GM12878 (cell line): ENCODE data around the gene ADRA2B. TPM values are rescaled to one million over a fixed set of nuclear protein-coding genes. Genes with fewer than 3 reads are reported as not detected.

ENCODE experiments used
- ATAC-seq: fragments of 200-7000 bp; cut with Tn5 transposase; 3 replicates; pipeline ENCODE4 v1.9.1; 2020; ENCODE audit warnings: mild to moderate bottlenecking, moderate library complexity
- BruUV-seq: library from RNA; stranded (reverse); fragments of 400-500 nt; replicated peaks from 2 replicates; lab custom pipeline; 2021; lab: Mats Ljungman, UMichigan
- CTCF ChIA-PET: fragments of 300-600 bp; sonication (Branson Sonifier 250); formaldehyde crosslinking; extraction: SDS; loops from one replicate; lab custom pipeline; 2021; ENCODE audit warnings: inconsistent platforms; lab: Yijun Ruan, JAX
- POLR2A ChIA-PET: fragments of 350-600 bp; formaldehyde crosslinking; extraction: SDS; loops from one replicate; lab custom pipeline; 2021; ENCODE audit warnings: inconsistent platforms; lab: Charles Lee
- RAD21 ChIA-PET: fragments of 300-600 bp; sonication (Branson Sonifier 250); formaldehyde crosslinking; loops from one replicate; lab custom pipeline; 2023; ENCODE audit warnings: antibody characterized with exemption; ENCODE audit not compliant: unreplicated experiment; lab: Charles Lee
- SMC1A ChIA-PET: fragments of 300-600 bp; sonication (Branson Sonifier 250); formaldehyde crosslinking; loops from one replicate; lab custom pipeline; 2023; ENCODE audit not compliant: unreplicated experiment, uncharacterized antibody; lab: Charles Lee
- DNase-seq: peaks from one replicate; pipeline ENCODE4 v3.0.0-alpha.2; 2011; ENCODE audit warnings: low read depth, low spot score
- FAIRE-seq: peaks from 3 replicates; lab custom pipeline; 2011; peaks lifted over from hg19 to GRCh38; lab: Jason Lieb, UNC
- H2AFZ ChIP-seq: 2 replicates; pipeline ENCODE4 v1.6.0; 2011; ENCODE audit warnings: low read depth, low read length, control low read depth; ENCODE audit not compliant: control insufficient read depth
- H3K27ac ChIP-seq: 2 replicates; pipeline ENCODE4 v1.5.1; 2011; ENCODE audit warnings: control low read depth; ENCODE audit not compliant: control insufficient read depth, insufficient read depth
- H3K27me3 ChIP-seq, 2 experiments: replicated peaks in 1 of 2; 2 replicates each; pipeline versions ENCODE4 v1.6.0 to v1.6.1; 2011; ENCODE audit warnings: low read length in 1 of 2; ENCODE audit not compliant: control insufficient read depth in 2 of 2, insufficient read depth in 2 of 2
- H3K36me3 ChIP-seq, 2 experiments: 2 replicates each; pipeline ENCODE4 v1.5.1; 2011; ENCODE audit warnings: low read length in 1 of 2; ENCODE audit not compliant: control insufficient read depth in 2 of 2, insufficient read depth in 2 of 2
- H3K4me1 ChIP-seq: 2 replicates; pipeline ENCODE4 v1.6.1; 2011; ENCODE audit warnings: mild to moderate bottlenecking, low read length, moderate library complexity, mixed read lengths; ENCODE audit not compliant: control insufficient read depth, insufficient read depth
- H3K4me2 ChIP-seq: 2 replicates; pipeline ENCODE4 v1.6.0; 2011; ENCODE audit warnings: control low read depth; ENCODE audit not compliant: control insufficient read depth, insufficient read depth
- H3K4me3 ChIP-seq: fragments of 200-600 bp; sonication (generic); 2 replicates; pipeline ENCODE4 v1.5.1; 2016
- H3K79me2 ChIP-seq: 2 replicates; pipeline ENCODE4 v1.6.0; 2011; ENCODE audit warnings: low read length; ENCODE audit not compliant: control insufficient read depth, insufficient read depth
- H3K9ac ChIP-seq: 2 replicates; pipeline ENCODE4 v1.8.0; 2011; ENCODE audit warnings: low read length, control low read depth, mixed read lengths; ENCODE audit not compliant: control insufficient read depth, insufficient read depth
- H3K9me3 ChIP-seq: replicated peaks from 3 replicates; pipeline ENCODE4 v1.5.1; 2011; ENCODE audit warnings: mild to moderate bottlenecking, low read length; ENCODE audit not compliant: control insufficient read depth, insufficient read depth
- H4K20me1 ChIP-seq: 2 replicates; pipeline ENCODE4 v1.6.0; 2011; ENCODE audit not compliant: control insufficient read depth, insufficient read depth
- CHD4 ChIP-seq: fragments of 200-600 bp; sonication (generic); IDR thresholded peaks from 2 replicates; pipeline ENCODE4 v1.6.1; 2016; ENCODE audit warnings: mild to moderate bottlenecking
- EED ChIP-seq: sonication (generic); IDR thresholded peaks from 2 replicates; pipeline ENCODE4 v1.6.1; 2016; ENCODE audit warnings: antibody characterized with exemption, low read depth
- ESRRA ChIP-seq: IDR thresholded peaks from 2 replicates; pipeline ENCODE4 v1.6.1; 2012; ENCODE audit warnings: mild to moderate bottlenecking, low read length, improper control_type of control experiment
- MXI1 ChIP-seq: fragments of 150-350 bp; IDR thresholded peaks from 2 replicates; pipeline ENCODE4 v1.6.1; 2011; ENCODE audit warnings: low read depth, mild to moderate bottlenecking, inconsistent platforms, low read length, improper control_type of control experiment
- NBN ChIP-seq: fragments of 450-650 bp; IDR thresholded peaks from 2 replicates; pipeline ENCODE4 v1.6.1; 2016
- NRF1 ChIP-seq: conservative IDR thresholded peaks from 2 replicates; pipeline ENCODE4 v1.6.1; 2011; ENCODE audit warnings: mild to moderate bottlenecking, low read depth, low read length, improper control_type of control experiment
- RBBP5 ChIP-seq: fragments of 200-600 bp; sonication (generic); conservative IDR thresholded peaks from 2 replicates; pipeline ENCODE4 v1.6.1; 2016
- SMAD1 ChIP-seq: fragments of 450-650 bp; IDR thresholded peaks from 2 replicates; pipeline ENCODE4 v1.6.1; 2018; ENCODE audit warnings: mild to moderate bottlenecking, low read depth; ENCODE audit not compliant: partially characterized antibody
- YY1 ChIP-seq: IDR thresholded peaks from 2 replicates; pipeline ENCODE4 v1.6.1; 2011; ENCODE audit warnings: low read depth, mild to moderate bottlenecking, low read length
- WGBS: methylation state at CpG from one replicate; pipeline ENCODE4 v1.1.6; 2016; ENCODE audit warnings: low lambda C conversion rate; ENCODE audit not compliant: insufficient replicate concordance, insufficient coverage; ENCODE audit errors: missing lambda C conversion rate; 5-methylcytosine and 5-hydroxymethylcytosine counted together
- in situ Hi-C: fragments of 300-500 bp; cut with MboI; formaldehyde crosslinking; loops from 9 replicates; pipeline ENCODE4 v1.14.3; 2018; ENCODE audit warnings: mixed read lengths
- intact Hi-C: fragments of 100-400 bp; cut with micrococcal nuclease; formaldehyde crosslinking; loops from one replicate; pipeline ENCODE4 v1.14.2; 2022; ENCODE audit not compliant: unreplicated experiment
- polyA plus RNA-seq, 11 experiments: library from polyadenylated mRNA; depleted of rRNA in 4 of 11; unstranded in 6 of 11; stranded (reverse) in 5 of 11; fragments of >200 nt; fragmentation: Nextera tagmentation in 4 of 11; fragmentation: Illumina TruSeq in 1 of 11; extraction: Ambion mirVana in 4 of 11; extraction: Trizol in 1 of 11; gene quantifications; 1 replicate in 1 of 11; 2 replicates in 10 of 11; pipeline versions ENCODE4 v1.2.1 to v1.2.3, GENCODE V29; 2011 to 2016; ENCODE audit warnings: inconsistent platforms in 2 of 11, missing spikeins in 2 of 11, low read depth in 1 of 11
- total RNA-seq, 4 experiments: library from RNA; depleted of rRNA in 3 of 4; stranded (reverse); fragments of >200 nt in 3 of 4; fragmentation: Illumina TruSeq in 1 of 4; extraction: Trizol in 1 of 4; gene quantifications; 2 replicates each; pipeline versions ENCODE4 v1.2.1 to v1.2.3, GENCODE V29; 2013 to 2021
- TF ChIP-seq, protein P1 (sequence below): IDR thresholded peaks from 2 replicates; pipeline ENCODE4 v1.6.1; 2012; ENCODE audit warnings: low read depth, low read length, improper control_type of control experiment
- TF ChIP-seq, protein P2 (sequence below): IDR thresholded peaks from 2 replicates; pipeline ENCODE4 v1.6.1; 2012; ENCODE audit warnings: low read depth, low read length, improper control_type of control experiment
- TF ChIP-seq, protein P3 (sequence below): fragments of 450-650 bp; formaldehyde crosslinking; IDR thresholded peaks from 2 replicates; pipeline ENCODE4 v1.4.0; 2022; ENCODE audit warnings: mild to moderate bottlenecking, moderate library complexity
- TF ChIP-seq, protein P4 (sequence below): IDR thresholded peaks from 2 replicates; pipeline ENCODE4 v1.6.1; 2011; ENCODE audit warnings: borderline replicate concordance, low read depth, mild to moderate bottlenecking, moderate library complexity, mixed read lengths, low read length; ENCODE audit not compliant: insufficient read depth; ENCODE audit errors: extremely low read length

Gene ADRA2B
- total and polyA plus RNA-seq, 10 of the 15 experiments (the other 5 are each of a cell fraction or from before 2014, with no cell fraction given): 0.01 to 0.10 (median 0.04) TPM; not detected in 6

DNA sequence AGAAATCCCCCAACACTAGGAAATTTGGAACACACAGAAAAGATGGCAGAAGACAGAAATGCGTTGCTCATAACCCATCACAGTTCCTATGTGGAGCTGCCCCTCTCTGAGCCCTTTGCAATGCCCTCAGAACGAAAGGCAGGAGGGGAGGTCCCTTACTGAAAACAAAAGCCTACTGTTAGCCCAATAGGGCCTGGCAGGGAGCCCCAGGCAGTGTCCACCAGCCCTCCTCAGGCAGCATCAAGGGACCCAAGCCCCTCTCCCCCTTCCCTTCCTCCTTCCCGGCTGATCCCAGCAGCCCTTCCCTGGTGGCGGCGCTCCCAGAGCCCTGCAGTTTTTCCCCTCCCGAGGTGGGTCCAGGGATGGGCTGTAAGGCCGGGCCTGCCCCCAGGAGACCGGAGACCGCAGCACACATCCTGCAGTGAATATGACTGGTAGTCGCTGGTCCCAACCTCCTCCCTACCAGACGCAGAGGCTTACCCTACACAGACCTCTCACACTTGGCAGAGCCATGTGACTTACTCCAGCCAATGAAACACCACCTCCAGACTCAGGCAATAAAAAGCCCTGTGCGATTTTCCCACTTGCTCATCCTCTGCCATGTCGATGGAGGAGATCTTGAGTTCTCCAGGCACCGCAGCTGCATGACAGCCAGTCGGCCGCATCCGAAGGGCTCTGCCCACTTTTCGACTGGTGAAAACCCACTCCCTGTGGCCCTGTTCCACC is 48.3 kb upstream of the ADRA2B start (continued):
- TF ChIP-seq SMAD1: peak; percentile 75
- TF ChIP-seq, protein P1, sequence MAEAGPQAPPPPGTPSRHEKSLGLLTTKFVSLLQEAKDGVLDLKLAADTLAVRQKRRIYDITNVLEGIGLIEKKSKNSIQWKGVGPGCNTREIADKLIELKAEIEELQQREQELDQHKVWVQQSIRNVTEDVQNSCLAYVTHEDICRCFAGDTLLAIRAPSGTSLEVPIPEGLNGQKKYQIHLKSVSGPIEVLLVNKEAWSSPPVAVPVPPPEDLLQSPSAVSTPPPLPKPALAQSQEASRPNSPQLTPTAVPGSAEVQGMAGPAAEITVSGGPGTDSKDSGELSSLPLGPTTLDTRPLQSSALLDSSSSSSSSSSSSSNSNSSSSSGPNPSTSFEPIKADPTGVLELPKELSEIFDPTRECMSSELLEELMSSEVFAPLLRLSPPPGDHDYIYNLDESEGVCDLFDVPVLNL: no peak

DNA sequence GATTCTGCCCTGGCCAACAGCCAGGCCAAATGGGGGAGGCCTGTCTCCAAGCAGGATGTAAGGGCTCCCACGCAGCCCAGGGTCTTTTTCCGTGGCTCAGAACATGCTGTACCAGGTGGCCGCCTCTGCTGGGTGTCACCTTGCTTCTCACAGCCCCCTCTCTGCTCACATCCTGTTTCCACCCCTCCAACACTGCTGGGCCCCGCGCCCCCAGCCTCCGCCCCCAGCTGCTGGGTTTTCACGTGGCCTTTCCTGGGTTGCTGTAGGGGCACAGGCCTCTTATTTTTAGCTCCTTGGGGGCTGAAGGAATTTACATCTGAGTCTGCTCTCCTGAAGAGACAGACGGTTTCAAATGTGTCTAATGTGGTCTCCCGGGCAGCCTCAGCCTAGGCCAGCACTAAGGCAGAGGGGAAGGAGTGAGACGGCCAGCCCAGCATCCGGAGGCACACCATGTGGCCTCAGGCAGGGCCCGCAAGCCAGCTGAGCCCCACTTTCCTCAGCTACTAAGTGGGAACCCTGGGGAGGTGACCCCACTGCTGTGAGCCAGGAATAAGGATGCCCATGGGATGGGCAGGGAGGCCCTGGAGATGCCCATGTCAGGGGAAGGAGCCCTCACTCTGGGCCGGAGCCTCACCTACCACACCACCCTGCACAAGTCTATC is 47.5 kb upstream of the ADRA2B start:
- ChIA-PET RAD21 (interaction anchor here (1.0 to 5.4 kb wide), 11 partner anchors 8 to 103 kb away, joined by 3 to 59 read pairs (median 6); partner anchors contain the start of genes ASTL and CIAO1), CTCF (interaction anchor here (1.5 to 5.5 kb wide), 4 partner anchors 11 to 25 kb away, joined by 4 to 68 read pairs (median 24); partner anchors contain the start of genes ASTL and DUSP2), POLR2A (interaction anchor here (0.6 to 6.3 kb wide), 9 partner anchors 8 to 604 kb away, joined by 3 to 80 read pairs (median 5); partner anchors contain the start of genes ASTL, DUSP2, NCAPH and STARD7), SMC1A (interaction anchor here (0.8 to 4.1 kb wide), 8 partner anchors 8 to 27 kb away, joined by 3 to 52 read pairs (median 7); partner anchors contain the start of gene ASTL)
- Histone ChIP-seq H3K9me3 (peaks cover 3% of the 10 kb centered on the region; the same call in 2 of the 3 replicates), H3K27me3 (no peaks in the 10 kb centered on the region), H3K36me3 (no peaks in the 10 kb centered on the region), H3K4me2 (peak overlapping the region; percentile 93), H3K27ac (peak overlapping the region; percentile 100), H2AFZ (no peak overlapping the region; the same call in 1 of the 2 replicates), H4K20me1 (no peaks in the 10 kb centered on the region), H3K79me2 (no peaks in the 10 kb centered on the region; the same call in none of the 2 replicates), H3K4me3 (peak overlapping the region; percentile 65), H3K4me1 (peaks cover 58% of the 10 kb centered on the region), H3K9ac (peak overlapping the region; percentile 89)
- peak; percentile 75 for ATAC-seq
- peak; percentile 87 for DNase-seq
- in situ Hi-C loops (no loop called here), intact Hi-C loops (loop anchor here (1.0 kb wide), 1 partner anchor 18 kb away; no protein-coding TSS in a partner anchor)
- BruUV-seq: TSS peak; percentile 89
- FAIRE-seq: no peak
- 1% methylated on average over 13 of the region's 13 CpGs for WGBS
- TF ChIP-seq EED (peak; percentile 96), MXI1 (peak; percentile 63; the same call in 1 of the 2 replicates), ESRRA (no peak), SMAD1 (peak; percentile 86), CHD4 (no peak), RBBP5 (no peak), NBN (peak; percentile 95), YY1 (peak; percentile 41; the same call in 1 of the 2 replicates), NRF1 (no peak)
- TF ChIP-seq, protein P2, sequence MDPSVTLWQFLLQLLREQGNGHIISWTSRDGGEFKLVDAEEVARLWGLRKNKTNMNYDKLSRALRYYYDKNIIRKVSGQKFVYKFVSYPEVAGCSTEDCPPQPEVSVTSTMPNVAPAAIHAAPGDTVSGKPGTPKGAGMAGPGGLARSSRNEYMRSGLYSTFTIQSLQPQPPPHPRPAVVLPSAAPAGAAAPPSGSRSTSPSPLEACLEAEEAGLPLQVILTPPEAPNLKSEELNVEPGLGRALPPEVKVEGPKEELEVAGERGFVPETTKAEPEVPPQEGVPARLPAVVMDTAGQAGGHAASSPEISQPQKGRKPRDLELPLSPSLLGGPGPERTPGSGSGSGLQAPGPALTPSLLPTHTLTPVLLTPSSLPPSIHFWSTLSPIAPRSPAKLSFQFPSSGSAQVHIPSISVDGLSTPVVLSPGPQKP: peak; percentile 61
- TF ChIP-seq, protein P3, sequence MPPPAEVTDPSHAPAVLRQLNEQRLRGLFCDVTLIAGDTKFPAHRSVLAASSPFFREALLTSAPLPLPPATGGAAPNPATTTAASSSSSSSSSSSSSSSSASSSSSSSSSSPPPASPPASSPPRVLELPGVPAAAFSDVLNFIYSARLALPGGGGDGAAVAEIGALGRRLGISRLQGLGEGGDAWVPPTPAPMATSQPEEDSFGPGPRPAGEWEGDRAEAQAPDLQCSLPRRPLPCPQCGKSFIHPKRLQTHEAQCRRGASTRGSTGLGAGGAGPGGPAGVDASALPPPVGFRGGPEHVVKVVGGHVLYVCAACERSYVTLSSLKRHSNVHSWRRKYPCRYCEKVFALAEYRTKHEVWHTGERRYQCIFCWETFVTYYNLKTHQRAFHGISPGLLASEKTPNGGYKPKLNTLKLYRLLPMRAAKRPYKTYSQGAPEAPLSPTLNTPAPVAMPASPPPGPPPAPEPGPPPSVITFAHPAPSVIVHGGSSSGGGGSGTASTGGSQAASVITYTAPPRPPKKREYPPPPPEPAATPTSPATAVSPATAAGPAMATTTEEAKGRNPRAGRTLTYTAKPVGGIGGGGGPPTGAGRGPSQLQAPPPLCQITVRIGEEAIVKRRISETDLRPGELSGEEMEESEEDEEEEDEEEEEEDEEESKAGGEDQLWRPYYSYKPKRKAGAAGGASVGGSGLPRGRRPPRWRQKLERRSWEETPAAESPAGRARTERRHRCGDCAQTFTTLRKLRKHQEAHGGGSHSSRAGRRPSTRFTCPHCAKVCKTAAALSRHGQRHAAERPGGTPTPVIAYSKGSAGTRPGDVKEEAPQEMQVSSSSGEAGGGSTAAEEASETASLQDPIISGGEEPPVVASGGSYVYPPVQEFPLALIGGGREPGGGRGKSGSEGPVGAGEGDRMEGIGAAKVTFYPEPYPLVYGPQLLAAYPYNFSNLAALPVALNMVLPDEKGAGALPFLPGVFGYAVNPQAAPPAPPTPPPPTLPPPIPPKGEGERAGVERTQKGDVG (CRISPR knock-in tag): no peak
- TF ChIP-seq, protein P4, sequence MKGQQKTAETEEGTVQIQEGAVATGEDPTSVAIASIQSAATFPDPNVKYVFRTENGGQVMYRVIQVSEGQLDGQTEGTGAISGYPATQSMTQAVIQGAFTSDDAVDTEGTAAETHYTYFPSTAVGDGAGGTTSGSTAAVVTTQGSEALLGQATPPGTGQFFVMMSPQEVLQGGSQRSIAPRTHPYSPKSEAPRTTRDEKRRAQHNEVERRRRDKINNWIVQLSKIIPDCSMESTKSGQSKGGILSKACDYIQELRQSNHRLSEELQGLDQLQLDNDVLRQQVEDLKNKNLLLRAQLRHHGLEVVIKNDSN: no peak
